ENCODE measurements around the gene DSCAM. TPM values are rescaled to one million over a fixed set of nuclear protein-coding genes. Genes with fewer than 3 reads are reported as not detected.

The DSCAM gene
- polyA plus RNA-seq, 3 donors, result not detected

DNA sequence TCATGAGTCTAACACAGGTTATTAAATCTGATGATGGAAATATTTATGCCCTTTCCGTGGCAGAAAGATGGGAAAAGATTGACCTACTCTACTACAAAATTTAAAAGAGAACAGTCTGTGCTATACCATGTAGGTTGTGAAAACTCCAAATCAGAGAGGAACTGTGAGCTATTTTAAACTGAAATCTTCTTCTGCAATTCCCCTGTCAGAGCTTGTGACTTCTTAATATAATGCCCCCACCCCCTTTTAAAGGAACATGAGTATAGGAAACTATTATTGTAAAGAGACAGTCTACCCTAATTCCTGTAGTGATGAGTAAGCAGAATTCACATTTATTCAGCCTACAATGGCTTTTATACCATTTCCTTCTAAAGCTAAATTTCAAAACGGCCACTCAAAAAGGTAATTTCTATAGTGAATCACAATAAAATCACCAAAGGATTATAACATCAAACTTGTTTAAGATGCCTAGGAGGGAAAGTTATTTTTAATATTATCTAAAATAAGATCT is 11.7 kb downstream of the DSCAM start:
- Histone ChIP-seq H2AFZ (ENCODE audit: insufficient read depth, low read depth, low read length, poor library complexity, severe bottlenecking) (no peak overlapping the region), H3K4me3 (replicated peaks in 1 of 3; ENCODE audit: low read depth in 2 of 3, low read length in 3 of 3) (no peak overlapping the region), H4K20me1 (ENCODE audit: insufficient read depth, low read length) (no peaks in the 10 kb centered on the region), H3K27me3 (ENCODE audit: control insufficient read depth in 2 of 2, insufficient read depth in 2 of 2, low read length in 2 of 2) (peaks cover 0 to 4% of the 10 kb centered on the region in 2 donors), H3K4me2 (replicated peaks; ENCODE audit: extremely low read depth, low read length, poor library complexity, severe bottlenecking) (no peak overlapping the region), H3K4me1 (ENCODE audit: control insufficient read depth in 1 of 2, insufficient read depth in 2 of 2, low read length in 2 of 2) (no peaks in the 10 kb centered on the region), H3K79me2 (ENCODE audit: insufficient read depth, low read length) (no peaks in the 10 kb centered on the region), H3K9ac (ENCODE audit: insufficient read depth, low read length, poor library complexity, severe bottlenecking) (no peak overlapping the region), H3K9me3 (replicated peaks in 1 of 2; ENCODE audit: control insufficient read depth in 1 of 2, insufficient read depth in 1 of 2, low read length in 2 of 2) (no peaks in the 10 kb centered on the region), H3K27ac (ENCODE audit: low read depth in 1 of 2, low read length in 2 of 2) (no peak overlapping the region), H3K36me3 (replicated peaks in 1 of 2; ENCODE audit: control insufficient read depth in 1 of 2, insufficient read depth in 2 of 2, low read length in 2 of 2) (no peaks in the 10 kb centered on the region)
- H3K9me3 Mint-ChIP-seq, result peaks cover 0 to 3% (median 0%) of the 10 kb centered on the region in 7 donors
- DNase-seq, result no peak
- TF ChIP-seq, protein P1, sequence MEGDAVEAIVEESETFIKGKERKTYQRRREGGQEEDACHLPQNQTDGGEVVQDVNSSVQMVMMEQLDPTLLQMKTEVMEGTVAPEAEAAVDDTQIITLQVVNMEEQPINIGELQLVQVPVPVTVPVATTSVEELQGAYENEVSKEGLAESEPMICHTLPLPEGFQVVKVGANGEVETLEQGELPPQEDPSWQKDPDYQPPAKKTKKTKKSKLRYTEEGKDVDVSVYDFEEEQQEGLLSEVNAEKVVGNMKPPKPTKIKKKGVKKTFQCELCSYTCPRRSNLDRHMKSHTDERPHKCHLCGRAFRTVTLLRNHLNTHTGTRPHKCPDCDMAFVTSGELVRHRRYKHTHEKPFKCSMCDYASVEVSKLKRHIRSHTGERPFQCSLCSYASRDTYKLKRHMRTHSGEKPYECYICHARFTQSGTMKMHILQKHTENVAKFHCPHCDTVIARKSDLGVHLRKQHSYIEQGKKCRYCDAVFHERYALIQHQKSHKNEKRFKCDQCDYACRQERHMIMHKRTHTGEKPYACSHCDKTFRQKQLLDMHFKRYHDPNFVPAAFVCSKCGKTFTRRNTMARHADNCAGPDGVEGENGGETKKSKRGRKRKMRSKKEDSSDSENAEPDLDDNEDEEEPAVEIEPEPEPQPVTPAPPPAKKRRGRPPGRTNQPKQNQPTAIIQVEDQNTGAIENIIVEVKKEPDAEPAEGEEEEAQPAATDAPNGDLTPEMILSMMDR (IDR thresholded peaks at IDR 0.05), result no peak
- WGBS (ENCODE audit: insufficient coverage), result no CpG with 5 or more reads among the region's 2 CpGs
- peaks cover 2 to 4% (median 3%) of the 10 kb centered on the region in 3 donors for H3K27me3 Mint-ChIP-seq (ENCODE audit: low read depth in 3 of 3)
- H3K4me3 Mint-ChIP-seq, result no peak overlapping the region
- H3K4me1 Mint-ChIP-seq, result no peaks in the 10 kb centered on the region
- intact Hi-C loops (cut with micrococcal nuclease), result no loop called here
- no peaks in the 10 kb centered on the region for H3K36me3 Mint-ChIP-seq
- no peak overlapping the region for H3K27ac Mint-ChIP-seq

DNA sequence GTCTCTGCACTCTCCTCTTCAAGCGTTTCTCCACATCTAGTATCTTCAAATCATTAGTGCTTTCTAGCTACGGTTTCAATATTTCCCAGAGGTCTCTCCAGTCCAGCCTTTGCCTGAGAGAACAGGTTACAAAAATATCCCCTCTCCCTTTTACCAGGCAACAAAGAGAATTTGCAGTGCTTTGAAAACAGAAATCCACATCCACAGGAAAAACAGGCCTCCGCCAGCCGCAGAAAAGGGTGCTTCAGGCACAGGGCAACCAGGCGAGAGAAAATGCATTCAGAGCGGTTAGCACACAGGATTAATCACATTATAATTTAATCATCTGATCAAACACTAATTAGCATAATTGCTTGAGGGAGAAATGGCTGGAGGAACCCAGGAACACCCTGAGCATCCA is 13.8 kb downstream of the DSCAM start:
- Histone ChIP-seq H3K4me1 (ENCODE audit: control insufficient read depth in 1 of 2, insufficient read depth in 2 of 2, low read length in 2 of 2) (no peaks in the 10 kb centered on the region), H3K36me3 (replicated peaks in 1 of 2; ENCODE audit: control insufficient read depth in 1 of 2, insufficient read depth in 2 of 2, low read length in 2 of 2) (no peaks in the 10 kb centered on the region), H3K4me2 (replicated peaks; ENCODE audit: extremely low read depth, low read length, poor library complexity, severe bottlenecking) (no peak overlapping the region), H3K9ac (ENCODE audit: insufficient read depth, low read length, poor library complexity, severe bottlenecking) (no peak overlapping the region), H3K4me3 (replicated peaks in 1 of 3; ENCODE audit: low read depth in 2 of 3, low read length in 3 of 3) (no peak overlapping the region), H3K27ac (ENCODE audit: low read depth in 1 of 2, low read length in 2 of 2) (no peak overlapping the region), H3K79me2 (ENCODE audit: insufficient read depth, low read length) (no peaks in the 10 kb centered on the region), H4K20me1 (ENCODE audit: insufficient read depth, low read length) (no peaks in the 10 kb centered on the region), H2AFZ (ENCODE audit: insufficient read depth, low read depth, low read length, poor library complexity, severe bottlenecking) (no peak overlapping the region), H3K27me3 (ENCODE audit: control insufficient read depth in 2 of 2, insufficient read depth in 2 of 2, low read length in 2 of 2) (no peaks in the 10 kb centered on the region), H3K9me3 (replicated peaks in 1 of 2; ENCODE audit: control insufficient read depth in 1 of 2, insufficient read depth in 1 of 2, low read length in 2 of 2) (peaks cover 0 to 2% of the 10 kb centered on the region in 2 donors)
- no peak overlapping the region for H3K27ac Mint-ChIP-seq
- no peak for DNase-seq
- TF ChIP-seq, protein P1 (IDR thresholded peaks at IDR 0.05), result no peak
- intact Hi-C loops (cut with micrococcal nuclease), result no loop called here
- no peaks in the 10 kb centered on the region for H3K4me1 Mint-ChIP-seq
- peaks cover 0 to 10% (median 2%) of the 10 kb centered on the region in 7 donors for H3K9me3 Mint-ChIP-seq
- no peak overlapping the region for H3K4me3 Mint-ChIP-seq
- no peaks in the 10 kb centered on the region for H3K36me3 Mint-ChIP-seq
- peaks cover 1 to 2% (median 2%) of the 10 kb centered on the region in 3 donors for H3K27me3 Mint-ChIP-seq (ENCODE audit: low read depth in 3 of 3)
- WGBS (ENCODE audit: insufficient coverage), result 90% methylated on average over 2 of the region's 6 CpGs
